Hippocampal formation (tissue), 2 donors: ENCODE results near the gene ADGRD1.

Source experiments
- DNase-seq, 2 donors: peaks; one replicate each; lab custom pipeline; 2025; lab: John Stamatoyannopoulos, UW

The ADGRD1 gene

GRCh38 chr12:131041968-131042833 is 88.5 kb downstream of the ADGRD1 start:
- DNase-seq: no peak

DNA sequence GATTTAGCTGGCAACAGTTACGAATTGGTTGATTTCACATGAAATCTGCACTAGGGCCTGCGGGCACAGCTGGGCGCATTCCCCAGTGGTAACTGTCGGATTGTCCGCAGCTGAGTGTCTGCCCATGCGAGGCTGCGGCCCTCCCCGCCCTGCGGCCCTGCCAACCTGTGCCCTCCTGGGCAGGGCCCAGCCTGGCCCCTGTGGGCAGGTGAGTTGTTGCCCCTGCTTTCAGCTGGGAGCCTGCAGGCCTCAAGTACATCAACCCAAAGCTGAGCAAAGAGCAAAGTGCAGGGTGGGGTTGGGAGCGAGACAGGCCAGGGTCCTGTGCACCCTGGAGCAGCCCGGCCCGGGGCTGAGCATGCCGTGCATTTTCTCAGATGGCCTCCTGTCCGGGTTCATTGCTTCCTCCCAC is 89.1 kb downstream of the ADGRD1 start:
- no peak for DNase-seq

DNA sequence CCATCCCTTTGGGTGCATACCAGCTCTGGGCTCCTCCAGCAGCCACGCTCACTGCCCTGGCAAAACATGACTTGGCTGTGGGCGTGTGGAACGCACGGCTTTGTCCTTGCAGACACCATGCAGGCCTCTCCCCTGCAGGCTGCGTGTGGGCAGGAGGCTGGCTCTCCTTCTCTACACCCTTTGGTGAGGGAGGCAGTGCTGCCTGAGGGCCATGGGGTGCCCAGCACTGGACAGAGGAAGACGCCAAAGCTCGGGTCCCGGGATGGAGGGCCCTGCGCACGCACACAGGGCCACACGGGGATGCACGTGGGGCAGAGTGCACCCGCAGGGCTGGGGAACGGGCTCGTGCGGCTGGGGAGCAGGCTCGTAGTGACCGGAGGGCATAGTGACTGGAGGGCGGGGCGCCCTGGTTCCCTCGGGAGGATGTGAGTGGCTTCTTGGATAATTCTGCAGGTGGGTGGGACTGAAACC is 89.7 kb downstream of the ADGRD1 start:
- DNase-seq: no peak

DNA sequence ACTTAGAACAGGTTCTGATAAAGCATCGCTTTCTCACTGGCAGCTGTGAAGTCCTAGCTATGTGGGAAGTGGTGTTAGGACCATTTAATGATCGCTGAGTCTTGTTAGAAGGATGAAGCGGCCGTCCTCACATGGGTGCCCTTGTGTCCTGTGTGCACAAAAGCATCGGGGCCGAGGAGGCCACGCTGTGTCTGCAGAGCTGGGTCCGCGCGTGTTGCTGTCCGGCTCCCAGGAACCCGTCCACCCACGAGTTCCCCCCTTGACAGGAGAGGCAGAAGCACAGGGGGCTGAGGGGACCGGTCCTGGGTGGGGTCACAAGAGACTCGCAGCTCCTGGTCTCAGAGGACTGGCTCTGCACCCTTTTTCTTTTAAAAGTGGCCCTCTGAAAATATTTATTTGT is 90.4 kb downstream of the ADGRD1 start:
- DNase-seq: no peak

DNA sequence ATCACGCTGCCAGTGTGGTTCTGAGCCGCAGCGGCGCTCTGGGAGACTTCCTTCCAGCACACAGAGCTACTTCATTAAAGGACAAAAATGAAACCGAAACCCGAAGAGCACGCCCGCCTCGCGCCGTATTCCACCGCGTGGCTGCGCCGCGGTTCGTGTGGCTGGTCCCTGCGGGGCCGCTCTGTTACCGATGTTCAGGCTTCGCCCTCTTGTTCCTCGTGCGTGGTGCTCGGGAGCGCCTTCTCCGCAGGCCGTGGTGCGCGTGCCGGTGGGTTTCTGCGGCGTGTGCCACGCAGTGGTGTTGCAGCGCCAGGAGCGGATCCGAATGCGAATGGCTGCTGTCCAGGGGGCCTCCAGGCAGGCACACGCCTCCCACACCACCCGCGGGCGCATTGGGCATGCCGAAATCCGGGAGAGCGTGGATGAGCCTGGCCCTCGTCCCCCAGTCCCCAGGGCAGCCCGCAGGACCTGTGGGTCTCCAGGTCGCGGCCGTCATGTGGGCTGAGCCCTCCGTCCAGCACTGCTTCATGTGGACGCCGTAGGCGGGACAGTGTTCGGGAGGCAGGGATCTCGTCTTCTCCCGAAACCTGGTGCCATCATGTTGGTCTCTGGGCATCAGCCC is 91.2 kb downstream of the ADGRD1 start:
- no peak for DNase-seq

DNA sequence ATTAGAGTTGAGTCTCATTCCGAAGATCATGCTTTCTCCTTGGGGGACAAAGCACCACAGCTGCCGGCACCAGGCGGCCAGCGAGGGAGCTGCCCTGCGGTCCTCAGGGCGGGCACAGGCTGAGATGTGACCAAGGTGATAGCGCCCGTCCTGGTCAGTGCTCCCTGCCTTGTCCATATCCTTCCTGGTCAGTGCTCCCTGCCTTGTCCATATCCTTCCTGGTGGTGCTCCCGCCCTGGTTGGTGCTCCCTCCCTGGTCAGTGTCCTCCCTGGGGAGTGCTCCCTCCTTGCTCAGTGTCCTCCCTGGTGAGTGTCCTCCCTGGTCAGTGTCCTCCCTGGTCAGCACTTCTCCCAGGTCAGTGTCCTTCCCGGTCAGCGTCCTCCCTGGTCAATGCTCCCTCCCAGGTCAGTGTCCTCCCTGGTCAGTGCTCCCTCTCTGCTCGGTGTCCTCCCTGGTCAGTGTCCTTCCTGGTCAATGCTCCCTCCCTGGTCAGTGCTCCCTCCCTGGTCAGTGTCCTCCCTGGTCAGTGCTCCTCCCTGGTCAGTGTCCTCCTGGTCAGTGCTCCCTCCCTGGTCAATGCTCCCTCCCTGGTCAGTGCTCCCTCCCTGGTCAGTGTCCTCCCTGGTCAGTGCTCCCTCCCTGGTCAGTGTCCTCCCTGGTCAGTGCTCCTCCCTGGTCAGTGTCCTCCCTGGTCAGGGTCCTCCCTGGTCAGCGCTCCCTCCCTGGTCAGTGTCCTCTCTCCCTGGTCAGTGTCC is 92.2 kb downstream of the ADGRD1 start:
- no peak for DNase-seq

- no peak for DNase-seq
These were observed 93.4 kb downstream of the ADGRD1 start for GRCh38 chr12:131046813-131047788.

- DNase-seq: no peak
These were observed 94.3 kb downstream of the ADGRD1 start for GRCh38 chr12:131047789-131048610.

GRCh38 chr12:131048611-131048990 is 94.9 kb downstream of the ADGRD1 start:
- no peak for DNase-seq

- DNase-seq: no peak
These were observed 95.3 kb downstream of the ADGRD1 start for GRCh38 chr12:131049002-131049401.

DNA sequence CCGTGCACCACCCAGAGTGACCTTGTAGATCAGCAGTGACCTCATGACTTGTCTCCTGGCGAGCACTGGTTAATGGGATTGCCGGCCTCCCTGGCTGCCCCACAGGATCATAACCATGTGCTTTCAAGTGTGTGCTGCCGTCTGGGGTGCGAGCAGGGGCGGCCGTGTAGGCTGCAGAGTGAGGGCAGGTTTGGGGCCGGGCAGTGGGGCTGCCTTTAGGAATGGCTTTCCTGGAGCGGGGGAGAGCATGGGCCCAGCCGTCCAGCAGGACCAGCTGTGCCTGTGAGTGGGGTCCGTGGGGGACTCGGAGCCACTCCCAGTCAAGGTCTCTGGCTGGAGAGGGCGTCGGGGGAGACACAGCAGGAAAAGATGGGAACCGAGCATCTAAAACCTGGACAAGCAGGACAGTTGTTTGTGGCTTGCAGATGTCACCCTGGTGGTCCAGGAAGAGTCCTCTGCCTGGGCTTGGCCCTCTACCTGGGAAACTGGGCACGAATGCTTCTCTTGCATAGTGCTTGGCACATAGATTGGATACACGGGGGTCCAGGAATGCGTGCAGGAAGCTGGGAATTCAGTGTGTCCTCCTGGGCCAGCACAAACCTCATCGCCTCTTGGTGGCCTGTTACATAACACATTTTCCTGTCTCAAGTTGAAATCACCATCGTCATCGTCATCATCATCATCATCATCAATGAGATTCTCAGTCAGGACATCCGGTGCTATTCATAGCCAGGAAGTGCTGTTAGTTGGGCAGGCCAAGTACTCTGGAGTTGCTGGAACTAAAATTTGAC is 96.0 kb downstream of the ADGRD1 start:
- no peak for DNase-seq

DNA sequence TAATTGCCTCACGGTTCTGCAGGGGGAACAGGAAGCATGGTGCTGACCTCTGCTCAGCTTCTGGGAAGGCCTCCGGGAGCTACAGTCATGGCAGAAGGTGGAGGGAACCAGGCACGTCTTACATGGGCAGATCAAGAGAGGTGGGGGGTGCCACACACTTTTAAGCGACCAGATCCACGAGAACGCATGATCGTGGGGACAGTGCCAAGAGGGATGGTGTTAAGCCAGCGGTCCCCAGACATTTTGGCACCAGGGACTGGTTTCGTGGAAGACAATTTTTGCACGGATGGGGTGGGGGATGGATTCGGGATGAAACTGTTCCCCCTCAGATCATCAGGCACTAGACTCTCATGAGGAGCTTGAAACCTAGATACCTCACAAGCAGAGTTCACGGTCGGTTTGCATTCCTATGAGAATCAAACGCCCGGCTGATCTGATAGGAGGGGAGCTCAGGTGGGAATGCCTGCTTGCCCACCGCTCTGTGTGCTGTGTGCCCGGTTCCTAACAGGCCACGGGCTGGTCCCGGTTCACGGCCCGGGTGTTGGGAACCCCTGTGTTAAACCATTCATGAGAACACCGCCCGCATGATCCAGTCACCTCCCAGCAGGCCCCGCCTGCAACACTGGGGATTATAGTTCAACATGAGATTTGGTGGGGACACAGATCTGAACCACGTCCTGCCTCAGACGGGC is 96.9 kb downstream of the ADGRD1 start:
- no peak for DNase-seq

- DNase-seq: no peak
These were observed 97.4 kb downstream of the ADGRD1 start for GRCh38 chr12:131051155-131051473.

GRCh38 chr12:131052063-131052781 is 98.5 kb downstream of the ADGRD1 start:
- DNase-seq: no peak

GRCh38 chr12:131052929-131053328 is 99.2 kb downstream of the ADGRD1 start:
- no peak for DNase-seq

GRCh38 chr12:131053567-131053966 is 99.9 kb downstream of the ADGRD1 start:
- no peak for DNase-seq

GRCh38 chr12:131054345-131055092 is 100.8 kb downstream of the ADGRD1 start:
- no peak for DNase-seq

DNA sequence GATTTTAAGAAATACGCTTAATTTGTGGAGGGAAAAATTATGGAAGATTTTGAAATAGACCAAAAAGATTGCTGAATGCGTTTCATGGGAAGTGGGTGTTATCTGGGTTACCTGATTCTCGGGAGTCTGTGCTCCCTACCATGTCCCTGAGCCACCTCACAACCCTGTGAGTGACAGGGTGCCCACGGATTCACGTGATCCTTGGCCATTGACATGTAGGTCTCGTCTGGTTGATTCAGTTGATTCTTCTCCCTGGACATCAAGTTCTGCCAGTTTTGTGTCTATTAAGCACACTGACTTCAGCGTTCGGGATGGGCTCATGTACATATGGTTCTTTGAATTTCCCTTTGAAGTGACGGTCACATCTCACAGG is 101.4 kb downstream of the ADGRD1 start:
- DNase-seq: no peak
